ENCODE data around the gene TMSB15C.

The TMSB15C gene

GRCh38 chrX:104041003-104041402 lies 35.0 kb downstream of the TMSB15C start:
- no peak for DNase-seq

DNA sequence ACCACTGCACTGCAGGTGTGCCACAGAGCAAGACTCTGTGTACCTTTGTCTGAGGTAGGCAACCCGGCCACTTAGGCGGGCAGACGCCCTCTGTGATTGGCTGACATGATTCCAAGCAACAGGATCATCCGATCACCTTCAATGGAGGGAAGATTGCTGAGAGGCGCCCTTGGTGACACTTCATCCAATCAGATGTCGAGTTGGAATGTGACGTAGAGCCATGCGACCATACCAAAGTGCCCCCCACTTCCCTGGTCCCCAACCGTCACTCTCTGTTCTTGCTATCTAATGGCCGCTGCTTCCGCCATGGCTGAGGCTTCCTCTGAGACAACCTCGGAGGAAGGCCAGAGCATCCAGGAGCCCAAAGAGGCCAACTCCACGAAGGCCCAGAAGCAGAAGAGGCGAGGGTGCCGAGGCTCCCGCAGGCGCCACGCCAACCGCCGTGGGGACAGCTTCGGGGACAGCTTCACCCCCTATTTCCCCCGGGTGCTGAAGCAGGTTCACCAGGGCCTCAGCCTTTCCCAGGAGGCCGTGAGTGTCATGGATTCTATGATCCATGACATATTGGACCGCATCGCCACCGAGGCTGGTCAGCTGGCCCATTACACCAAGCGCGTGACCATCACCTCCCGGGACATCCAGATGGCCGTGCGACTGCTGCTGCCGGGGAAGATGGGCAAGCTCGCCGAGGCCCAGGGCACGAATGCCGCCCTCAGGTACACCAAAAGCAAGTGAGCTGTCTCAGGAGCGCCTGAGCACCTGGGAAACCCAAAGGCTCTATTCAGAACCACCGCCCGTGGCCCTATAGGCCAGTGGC lies 36.1 kb downstream of the TMSB15C start, which contains the start of gene H2BW2:
Gene H2BW2 (plus strand): TSS at position 268 of the 817 bp plus-strand sequence. CDS start 39 bp downstream, at position 307.
- no peak for DNase-seq

All from amniotic stem cell (primary cell).